OCI-LY1 (cell line): ENCODE measurements around the gene HHIPL1.

ENCODE experiments used
- H2AFZ ChIP-seq: fragments of 200-600 bp; sonication (generic), shearing (Covaris generic); 2 replicates; pipeline ENCODE4 v1.6.0; 2014; ENCODE audit warnings: antibody characterized with exemption, mild to moderate bottlenecking, low read length
- H3F3A ChIP-seq: fragments of 200-600 bp; sonication (generic), shearing (Covaris generic); 2 replicates; pipeline ENCODE4 v1.6.0; 2014; ENCODE audit warnings: mild to moderate bottlenecking, antibody characterized with exemption, low read length, moderate library complexity; ENCODE audit not compliant: insufficient read depth
- H3K27ac ChIP-seq: fragments of 200-600 bp; sonication (generic); 2 replicates; pipeline ENCODE4 v1.5.1; 2014; ENCODE audit warnings: low read length, mixed run types, mild to moderate bottlenecking, low read depth; ENCODE audit not compliant: poor library complexity, severe bottlenecking
- H3K27me3 ChIP-seq: fragments of 200-600 bp; sonication (generic); 2 replicates; pipeline ENCODE4 v1.6.0; 2014; ENCODE audit warnings: antibody characterized with exemption, mild to moderate bottlenecking, low read length, moderate library complexity; ENCODE audit not compliant: insufficient read depth
- H3K36me3 ChIP-seq: fragments of 200-600 bp; sonication (generic); 2 replicates; pipeline ENCODE4 v1.6.1; 2014; ENCODE audit warnings: mild to moderate bottlenecking, antibody characterized with exemption, low read length, moderate library complexity, mixed read lengths; ENCODE audit not compliant: insufficient read depth
- H3K4me1 ChIP-seq: fragments of 200-600 bp; sonication (generic); 2 replicates; pipeline ENCODE4 v1.5.1; 2014; ENCODE audit warnings: mild to moderate bottlenecking, low read length, moderate library complexity; ENCODE audit not compliant: insufficient read depth, severe bottlenecking
- H3K4me2 ChIP-seq: fragments of 200-600 bp; sonication (generic), shearing (Covaris generic); 2 replicates; pipeline ENCODE4 v1.6.1; 2014; ENCODE audit warnings: low read length
- H3K4me3 ChIP-seq: fragments of 200-600 bp; sonication (generic); 2 replicates; pipeline ENCODE4 v1.5.1; 2014; ENCODE audit warnings: low read length, low read depth, mild to moderate bottlenecking, mixed read lengths; ENCODE audit not compliant: poor library complexity, severe bottlenecking
- H3K79me2 ChIP-seq: fragments of 200-600 bp; shearing (Covaris generic); 2 replicates; pipeline ENCODE4 v1.6.1; 2016; ENCODE audit warnings: mixed run types, low read length, mixed read lengths; ENCODE audit not compliant: insufficient read depth
- H3K9ac ChIP-seq: fragments of 200-600 bp; sonication (generic), shearing (Covaris generic); 2 replicates; pipeline ENCODE4 v1.6.1; 2014; ENCODE audit warnings: mild to moderate bottlenecking, low read length, mixed read lengths
- H3K9me2 ChIP-seq: fragments of 200-600 bp; sonication (generic), shearing (Covaris generic); 2 replicates; pipeline ENCODE4 v1.6.1; 2014; ENCODE audit warnings: low read depth, mild to moderate bottlenecking, low read length, mixed read lengths
- H3K9me3 ChIP-seq: fragments of 200-600 bp; shearing (Covaris generic); 2 replicates; pipeline ENCODE4 v1.6.1; 2014; ENCODE audit warnings: low read length, mixed read lengths
- H4K20me1 ChIP-seq: fragments of 200-600 bp; sonication (generic), shearing (Covaris generic); 2 replicates; pipeline ENCODE4 v1.6.0; 2016; ENCODE audit warnings: mild to moderate bottlenecking, low read length; ENCODE audit not compliant: insufficient read depth
- CTCF ChIP-seq: fragments of 200-600 bp; sonication (generic), shearing (Covaris generic); IDR thresholded peaks from 2 replicates; pipeline ENCODE4 v1.5.1; 2017; ENCODE audit warnings: mild to moderate bottlenecking, antibody characterized with exemption, low read length, moderate library complexity, mixed read lengths
- EZH2 ChIP-seq: fragments of 200-600 bp; sonication (generic), shearing (Covaris generic); IDR thresholded peaks from 2 replicates; pipeline ENCODE4 v1.8.0; 2017; ENCODE audit warnings: borderline replicate concordance, mixed run types, mild to moderate bottlenecking, antibody characterized with exemption, low read length, moderate library complexity, mixed read lengths

Gene HHIPL1

GRCh38 chr14:99674064-99674650 is 29.2 kb downstream of the HHIPL1 start:
- no peaks in the 10 kb centered on the region for H3K9me3 ChIP-seq
- no peaks in the 10 kb centered on the region for H3K79me2 ChIP-seq
- H3K4me3 ChIP-seq, result no peak overlapping the region
- H3K27ac ChIP-seq, result no peak overlapping the region
- H3K36me3 ChIP-seq, result no peaks in the 10 kb centered on the region; the same call in 1 of the 2 replicates
- TF ChIP-seq CTCF, result no peak
- no peak for TF ChIP-seq EZH2
- no peaks in the 10 kb centered on the region for H3K9me2 ChIP-seq
- no peaks in the 10 kb centered on the region for H3K4me1 ChIP-seq
- H3F3A ChIP-seq, result no peaks in the 10 kb centered on the region
- H4K20me1 ChIP-seq, result no peaks in the 10 kb centered on the region
- H2AFZ ChIP-seq, result no peak overlapping the region
- H3K9ac ChIP-seq, result no peak overlapping the region
- no peak overlapping the region for H3K4me2 ChIP-seq
- H3K27me3 ChIP-seq, result peaks cover 13% of the 10 kb centered on the region; the same call in 1 of the 2 replicates

- Histone ChIP-seq H3K27ac (no peak overlapping the region), H3K9me2 (no peaks in the 10 kb centered on the region), H3F3A (no peaks in the 10 kb centered on the region), H3K4me3 (no peak overlapping the region), H3K9me3 (no peaks in the 10 kb centered on the region), H3K4me2 (no peak overlapping the region), H3K9ac (no peak overlapping the region), H4K20me1 (no peaks in the 10 kb centered on the region), H3K36me3 (no peaks in the 10 kb centered on the region; the same call in 1 of the 2 replicates), H3K79me2 (no peaks in the 10 kb centered on the region), H3K27me3 (peaks cover 13% of the 10 kb centered on the region; the same call in 1 of the 2 replicates), H3K4me1 (no peaks in the 10 kb centered on the region), H2AFZ (no peak overlapping the region)
- no peak for TF ChIP-seq EZH2
- no peak for TF ChIP-seq CTCF
These were observed 29.9 kb downstream of the HHIPL1 start for GRCh38 chr14:99674776-99675381.

- H2AFZ ChIP-seq, result no peak overlapping the region
These were observed 30.5 kb downstream of the HHIPL1 start for GRCh38 chr14:99675382-99675835.

More at GRCh38 chr14:99675382-99675835, 30.5 kb downstream of the HHIPL1 start:
- Histone ChIP-seq H3K27ac (no peak overlapping the region), H3K9me2 (no peaks in the 10 kb centered on the region), H3K9me3 (no peaks in the 10 kb centered on the region), H3F3A (no peaks in the 10 kb centered on the region), H3K79me2 (no peaks in the 10 kb centered on the region), H3K4me3 (no peak overlapping the region), H3K36me3 (no peaks in the 10 kb centered on the region; the same call in 1 of the 2 replicates), H3K9ac (no peak overlapping the region), H4K20me1 (no peaks in the 10 kb centered on the region), H3K4me1 (no peaks in the 10 kb centered on the region), H3K4me2 (no peak overlapping the region), H3K27me3 (peaks cover 13% of the 10 kb centered on the region; the same call in 1 of the 2 replicates)
- no peak for TF ChIP-seq CTCF
- no peak for TF ChIP-seq EZH2
